GM18867 (cell line): Measurements from ENCODE around the gene RABGGTB.
"Not testable (repeated sequence)": the region's sequence is repeated elsewhere in the genome, so short reads cannot be mapped to it uniquely, and the experiment has no call there.

ENCODE experiments used
- ATAC-seq: cut with Tn5 transposase; IDR thresholded peaks from one replicate; pipeline ENCODE4 v1.9.1; 2021; ENCODE audit warnings: mild to moderate bottlenecking, moderate library complexity; ENCODE audit not compliant: unreplicated experiment

Gene RABGGTB

GRCh38 chr1:75794382-75794781 is 8.3 kb downstream of the RABGGTB start:
- ATAC-seq, result no peak

DNA sequence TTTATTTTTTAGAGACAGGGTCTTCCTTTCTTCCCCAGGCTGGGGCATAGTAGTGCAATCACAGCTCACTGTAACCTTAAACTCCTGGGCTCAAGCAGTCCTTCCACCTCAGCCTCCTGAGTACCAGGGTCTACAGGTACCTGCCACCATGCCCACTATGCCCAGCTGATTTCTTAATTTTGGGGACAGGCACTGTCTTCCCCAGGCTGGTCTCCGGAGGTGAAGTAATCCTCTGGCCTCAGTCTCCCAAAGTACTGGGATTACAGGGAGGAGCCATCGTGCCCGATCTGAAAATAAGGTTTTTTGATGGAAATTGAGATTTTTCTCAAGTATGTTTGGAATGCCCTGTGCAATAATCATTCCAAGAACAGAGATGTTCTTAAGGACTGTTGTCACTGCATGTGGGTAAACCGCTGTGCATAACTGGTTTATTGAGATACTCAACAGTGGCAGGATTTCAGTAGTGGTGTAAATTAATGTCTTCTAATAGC is 9.7 kb downstream of the RABGGTB start:
- no peak for ATAC-seq

- no peak for ATAC-seq
Measured at GRCh38 chr1:75796376-75797272, 10.6 kb downstream of the RABGGTB start, which contains the start of gene MSH4. Gene MSH4, plus strand, starts transcription at chr1:75796882. Its CDS starts 104 bp downstream, at chr1:75796986.

DNA sequence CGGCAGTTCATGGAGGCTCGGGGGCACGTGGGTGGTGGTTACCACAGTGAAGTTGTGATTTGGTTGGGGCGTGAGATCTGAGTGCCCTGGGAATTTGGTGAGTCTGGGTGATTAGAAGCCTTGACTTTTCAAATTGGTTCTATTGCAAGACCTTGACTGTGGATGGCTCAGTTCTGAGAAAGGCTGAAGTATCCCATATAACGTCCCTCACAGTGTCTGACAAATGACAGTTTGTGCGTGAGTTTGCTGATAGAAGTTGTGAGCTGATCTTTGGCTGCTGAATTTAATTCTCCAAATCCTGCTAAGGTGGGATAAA is 11.2 kb downstream of the RABGGTB start:
- ATAC-seq, result no peak

- no peak for ATAC-seq
Measured at GRCh38 chr1:75797606-75798216, 11.7 kb downstream of the RABGGTB start.

DNA sequence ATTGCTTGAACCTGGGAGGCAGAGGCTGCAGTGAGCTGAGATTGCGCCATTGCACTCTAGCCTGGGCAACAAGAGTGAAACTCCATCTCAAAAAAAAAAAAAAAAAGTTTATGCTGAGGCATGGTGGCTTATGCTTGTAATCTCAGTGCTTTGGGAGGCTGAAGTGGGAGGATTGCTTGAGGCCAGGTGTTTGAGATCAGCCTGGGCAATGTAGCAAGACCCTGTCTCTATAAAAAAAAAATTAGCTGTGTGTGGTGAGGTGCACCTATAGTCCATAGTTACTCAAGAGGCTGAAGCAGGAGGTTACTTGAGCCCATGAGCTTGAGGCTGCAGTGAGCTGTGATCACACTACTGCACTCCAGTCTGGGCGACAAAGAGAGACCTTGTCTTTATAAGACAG is 15.4 kb downstream of the RABGGTB start:
- ATAC-seq, result not testable (repeated sequence)

DNA sequence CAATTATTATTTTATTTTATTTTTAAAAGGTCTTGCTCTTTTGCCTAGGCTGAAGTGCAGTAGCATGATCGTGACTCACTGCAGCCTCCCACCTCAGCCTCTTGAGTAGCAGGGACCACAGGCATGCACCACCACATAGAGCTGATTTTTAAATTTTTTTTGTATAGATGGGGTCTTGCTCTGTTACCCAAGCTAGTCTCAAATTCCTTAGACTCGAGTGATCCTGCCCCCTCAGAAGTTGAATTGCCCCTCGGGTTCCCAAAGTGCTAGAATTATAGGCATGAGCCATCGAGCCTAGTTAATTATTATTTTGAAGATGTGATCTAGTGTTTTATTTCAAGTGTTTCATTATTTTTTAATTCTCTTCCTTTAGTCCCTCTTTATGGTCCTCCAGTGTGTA is 22.9 kb downstream of the RABGGTB start:
- no peak for ATAC-seq

DNA sequence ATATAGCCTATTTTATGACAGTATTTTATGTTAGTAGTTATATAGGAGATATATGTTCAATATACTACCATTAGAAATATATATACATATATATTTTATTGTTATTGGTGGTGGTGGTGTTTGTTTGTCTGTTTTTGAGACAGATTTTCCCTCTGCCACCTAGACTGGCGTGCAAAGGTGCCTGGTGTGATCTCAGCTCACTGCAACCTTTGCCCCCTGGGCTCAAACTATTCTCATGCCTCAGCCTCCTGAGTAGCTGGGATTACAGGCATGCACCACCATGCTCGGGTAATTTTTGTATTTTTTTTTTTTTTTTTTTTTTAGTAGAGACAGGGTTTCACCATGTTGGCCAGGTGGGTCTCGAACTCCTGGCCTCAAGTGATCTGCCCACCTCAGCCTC is 24.1 kb downstream of the RABGGTB start:
- not testable (repeated sequence) for ATAC-seq

DNA sequence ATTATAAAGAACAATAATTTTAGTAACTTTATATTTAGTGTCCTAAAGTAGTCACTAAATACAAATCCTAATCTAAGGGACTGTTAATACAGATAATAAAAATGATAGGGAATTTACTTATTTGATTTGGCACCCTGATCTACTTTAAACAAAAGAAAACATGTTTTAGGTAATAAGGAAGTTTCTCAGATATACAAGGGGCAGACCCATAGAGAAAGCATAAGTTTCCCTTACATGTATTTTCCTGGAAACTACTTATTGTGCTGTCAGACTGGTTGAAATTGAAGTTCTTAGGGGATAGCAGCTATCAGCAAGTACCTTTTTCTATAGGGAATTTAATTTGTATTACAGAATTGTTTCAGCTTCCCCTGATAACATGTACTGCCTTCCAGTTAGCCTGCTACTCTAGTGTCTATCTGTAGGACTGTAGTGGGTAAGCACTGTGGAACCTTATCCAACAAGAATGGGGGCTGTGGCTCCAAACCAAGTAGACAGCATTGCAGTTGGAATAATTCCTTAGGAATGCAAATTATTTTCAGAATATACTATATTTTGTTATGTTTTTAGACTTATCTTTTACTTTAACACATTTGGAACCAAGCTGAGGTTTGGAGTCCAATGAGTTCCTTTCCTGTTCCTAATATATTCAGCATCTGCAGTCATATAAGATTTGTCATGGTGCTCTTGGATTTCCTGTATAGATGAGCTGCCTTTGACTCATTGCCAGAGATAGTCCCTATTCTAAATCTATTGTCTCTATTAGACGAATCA is 25.3 kb downstream of the RABGGTB start:
- ATAC-seq, result no peak

DNA sequence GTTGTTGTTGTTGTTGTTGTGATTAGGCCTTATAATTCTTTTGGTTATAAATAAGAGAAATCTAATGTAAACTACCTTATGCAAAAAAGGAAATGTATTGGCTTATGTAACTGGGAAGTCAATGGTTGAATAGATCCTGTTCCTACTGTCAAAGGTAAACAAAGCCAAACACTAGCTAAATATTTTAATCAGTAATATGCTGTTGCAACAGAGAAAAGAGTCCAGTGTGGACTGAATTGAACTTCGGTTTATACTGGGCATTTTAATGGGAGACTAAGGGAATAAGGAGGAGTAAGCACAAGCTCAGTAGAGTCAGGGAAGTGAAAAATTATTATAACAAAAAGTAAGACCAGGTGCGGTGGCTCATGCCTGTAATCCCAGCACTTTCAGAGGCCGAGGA is 26.0 kb downstream of the RABGGTB start:
- no peak for ATAC-seq

DNA sequence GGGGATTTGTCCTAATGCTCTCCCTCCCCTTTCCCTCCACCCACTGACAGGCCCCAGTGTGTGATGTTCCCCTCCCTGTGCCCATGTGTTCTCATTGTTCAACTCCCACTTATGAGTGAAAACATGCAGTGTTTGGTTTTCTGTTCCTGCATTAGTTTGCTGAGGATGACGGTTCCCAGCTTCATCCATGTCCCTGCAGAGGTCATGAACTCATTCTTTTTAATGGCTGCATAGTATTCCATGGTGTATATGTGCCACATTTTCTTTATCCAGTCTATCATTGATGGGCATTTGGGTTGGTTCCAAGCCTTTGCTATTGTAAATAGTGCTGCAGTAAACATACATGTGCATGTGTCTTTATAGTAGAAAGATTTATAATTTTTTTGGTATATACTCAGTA is 37.5 kb downstream of the RABGGTB start:
- not testable (repeated sequence) for ATAC-seq

GRCh38 chr1:75836528-75837100 is 50.6 kb downstream of the RABGGTB start:
- no peak for ATAC-seq

DNA sequence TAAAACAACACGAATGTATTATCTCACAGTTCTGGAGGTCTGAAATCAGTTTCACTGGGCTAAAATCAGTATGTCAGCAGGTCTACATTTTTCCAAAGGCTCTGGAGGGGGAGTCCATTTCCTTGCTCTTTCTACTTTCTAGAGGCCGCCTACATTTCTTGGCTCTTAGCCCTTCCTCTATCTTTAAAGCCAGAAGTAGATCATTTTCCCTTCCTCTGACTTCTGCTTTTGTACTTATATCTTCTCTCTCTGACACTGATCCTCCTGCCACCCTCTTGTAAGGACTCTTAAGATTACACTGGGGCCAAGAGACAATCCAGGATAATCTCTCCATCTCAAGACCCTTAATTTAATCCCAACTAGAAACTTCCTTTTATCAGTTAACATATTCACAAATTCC is 52.0 kb downstream of the RABGGTB start:
- no peak for ATAC-seq

- no peak for ATAC-seq
Measured at GRCh38 chr1:75841421-75841820, 55.4 kb downstream of the RABGGTB start.
